GM12878 (cell line): ENCODE results near the gene TNFAIP1. TPM values are rescaled to one million over a fixed set of nuclear protein-coding genes. Genes with fewer than 3 reads are reported as not detected.

Experiments used
- ATAC-seq: fragments of 200-7000 bp; cut with Tn5 transposase; 3 replicates; pipeline ENCODE4 v1.9.1; 2020; ENCODE audit warnings: mild to moderate bottlenecking, moderate library complexity
- BruUV-seq: library from RNA; stranded (reverse); fragments of 400-500 nt; replicated peaks from 2 replicates; lab custom pipeline; 2021; lab: Mats Ljungman, UMichigan
- CTCF ChIA-PET: fragments of 300-600 bp; sonication (Branson Sonifier 250); formaldehyde crosslinking; extraction: SDS; loops from one replicate; lab custom pipeline; 2021; ENCODE audit warnings: inconsistent platforms; lab: Yijun Ruan, JAX
- POLR2A ChIA-PET: fragments of 350-600 bp; formaldehyde crosslinking; extraction: SDS; loops from one replicate; lab custom pipeline; 2021; ENCODE audit warnings: inconsistent platforms; lab: Charles Lee
- RAD21 ChIA-PET: fragments of 300-600 bp; sonication (Branson Sonifier 250); formaldehyde crosslinking; loops from one replicate; lab custom pipeline; 2023; ENCODE audit warnings: antibody characterized with exemption; ENCODE audit not compliant: unreplicated experiment; lab: Charles Lee
- SMC1A ChIA-PET: fragments of 300-600 bp; sonication (Branson Sonifier 250); formaldehyde crosslinking; loops from one replicate; lab custom pipeline; 2023; ENCODE audit not compliant: unreplicated experiment, uncharacterized antibody; lab: Charles Lee
- DNase-seq: peaks from one replicate; pipeline ENCODE4 v3.0.0-alpha.2; 2011; ENCODE audit warnings: low read depth, low spot score
- FAIRE-seq: peaks from 3 replicates; lab custom pipeline; 2011; peaks lifted over from hg19 to GRCh38; lab: Jason Lieb, UNC
- H2AFZ ChIP-seq: 2 replicates; pipeline ENCODE4 v1.6.0; 2011; ENCODE audit warnings: low read depth, low read length, control low read depth; ENCODE audit not compliant: control insufficient read depth
- H3K27ac ChIP-seq: 2 replicates; pipeline ENCODE4 v1.5.1; 2011; ENCODE audit warnings: control low read depth; ENCODE audit not compliant: control insufficient read depth, insufficient read depth
- H3K27me3 ChIP-seq, 2 experiments: replicated peaks in 1 of 2; 2 replicates each; pipeline versions ENCODE4 v1.6.0 to v1.6.1; 2011; ENCODE audit warnings: low read length in 1 of 2; ENCODE audit not compliant: control insufficient read depth in 2 of 2, insufficient read depth in 2 of 2
- H3K36me3 ChIP-seq, 2 experiments: 2 replicates each; pipeline ENCODE4 v1.5.1; 2011; ENCODE audit warnings: low read length in 1 of 2; ENCODE audit not compliant: control insufficient read depth in 2 of 2, insufficient read depth in 2 of 2
- H3K4me1 ChIP-seq: 2 replicates; pipeline ENCODE4 v1.6.1; 2011; ENCODE audit warnings: mild to moderate bottlenecking, low read length, moderate library complexity, mixed read lengths; ENCODE audit not compliant: control insufficient read depth, insufficient read depth
- H3K4me2 ChIP-seq: 2 replicates; pipeline ENCODE4 v1.6.0; 2011; ENCODE audit warnings: control low read depth; ENCODE audit not compliant: control insufficient read depth, insufficient read depth
- H3K4me3 ChIP-seq: fragments of 200-600 bp; sonication (generic); 2 replicates; pipeline ENCODE4 v1.5.1; 2016
- H3K79me2 ChIP-seq: 2 replicates; pipeline ENCODE4 v1.6.0; 2011; ENCODE audit warnings: low read length; ENCODE audit not compliant: control insufficient read depth, insufficient read depth
- H3K9ac ChIP-seq: 2 replicates; pipeline ENCODE4 v1.8.0; 2011; ENCODE audit warnings: low read length, control low read depth, mixed read lengths; ENCODE audit not compliant: control insufficient read depth, insufficient read depth
- H3K9me3 ChIP-seq: replicated peaks from 3 replicates; pipeline ENCODE4 v1.5.1; 2011; ENCODE audit warnings: mild to moderate bottlenecking, low read length; ENCODE audit not compliant: control insufficient read depth, insufficient read depth
- H4K20me1 ChIP-seq: 2 replicates; pipeline ENCODE4 v1.6.0; 2011; ENCODE audit not compliant: control insufficient read depth, insufficient read depth
- BACH1 ChIP-seq: fragments of 450-650 bp; IDR thresholded peaks from 2 replicates; pipeline ENCODE4 v1.6.1; 2017; ENCODE audit warnings: mild to moderate bottlenecking, borderline replicate concordance
- EGR1 ChIP-seq, 2 experiments: IDR thresholded peaks; 1 replicate in 1 of 2; 2 replicates in 1 of 2; pipeline ENCODE4 v1.6.1; 2011 to 2012; ENCODE audit warnings: low read depth in 2 of 2, low read length in 2 of 2, borderline replicate concordance in 1 of 2, mild to moderate bottlenecking in 1 of 2, moderate library complexity in 1 of 2
- EZH2 ChIP-seq: IDR thresholded peaks from 2 replicates; pipeline ENCODE4 v1.6.1; 2012; ENCODE audit warnings: low read depth, mild to moderate bottlenecking, control low read depth, inconsistent platforms, low read length, borderline replicate concordance; ENCODE audit not compliant: control insufficient read depth
- HCFC1 ChIP-seq: fragments of 150-350 bp; IDR thresholded peaks from 2 replicates; pipeline ENCODE4 v1.6.1; 2014; ENCODE audit warnings: low read length
- HSF1 ChIP-seq: fragments of 150-350 bp; IDR thresholded peaks from 2 replicates; pipeline ENCODE4 v1.6.1; 2014; ENCODE audit warnings: mild to moderate bottlenecking, low read depth, low read length
- NFYA ChIP-seq: IDR thresholded peaks from 2 replicates; pipeline ENCODE4 v1.6.1; 2011; ENCODE audit warnings: low read depth, mild to moderate bottlenecking, low read length, improper control_type of control experiment, borderline replicate concordance
- USF2 ChIP-seq: IDR thresholded peaks from 2 replicates; pipeline ENCODE4 v1.6.1; 2011; ENCODE audit warnings: low read depth, low read length, improper control_type of control experiment, borderline replicate concordance
- WGBS: methylation state at CpG from one replicate; pipeline ENCODE4 v1.1.6; 2016; ENCODE audit warnings: low lambda C conversion rate; ENCODE audit not compliant: insufficient replicate concordance, insufficient coverage; ENCODE audit errors: missing lambda C conversion rate; 5-methylcytosine and 5-hydroxymethylcytosine counted together
- in situ Hi-C: fragments of 300-500 bp; cut with MboI; formaldehyde crosslinking; loops from 9 replicates; pipeline ENCODE4 v1.14.3; 2018; ENCODE audit warnings: mixed read lengths
- intact Hi-C: fragments of 100-400 bp; cut with micrococcal nuclease; formaldehyde crosslinking; loops from one replicate; pipeline ENCODE4 v1.14.2; 2022; ENCODE audit not compliant: unreplicated experiment
- polyA plus RNA-seq, 11 experiments: library from polyadenylated mRNA; depleted of rRNA in 4 of 11; unstranded in 6 of 11; stranded (reverse) in 5 of 11; fragments of >200 nt; fragmentation: Nextera tagmentation in 4 of 11; fragmentation: Illumina TruSeq in 1 of 11; extraction: Ambion mirVana in 4 of 11; extraction: Trizol in 1 of 11; gene quantifications; 1 replicate in 1 of 11; 2 replicates in 10 of 11; pipeline versions ENCODE4 v1.2.1 to v1.2.3, GENCODE V29; 2011 to 2016; ENCODE audit warnings: inconsistent platforms in 2 of 11, missing spikeins in 2 of 11, low read depth in 1 of 11
- total RNA-seq, 4 experiments: library from RNA; depleted of rRNA in 3 of 4; stranded (reverse); fragments of >200 nt in 3 of 4; fragmentation: Illumina TruSeq in 1 of 4; extraction: Trizol in 1 of 4; gene quantifications; 2 replicates each; pipeline versions ENCODE4 v1.2.1 to v1.2.3, GENCODE V29; 2013 to 2021

The TNFAIP1 gene
- total and polyA plus RNA-seq, 10 of the 15 experiments (the other 5 are each of a cell fraction or from before 2014, with no cell fraction given): 1.8 to 16.9 (median 11.7) TPM

- intact Hi-C loops: no loop called here
- DNase-seq: no peak
- peaks cover 0 to 15% of the 10 kb centered on the region in 2 experiments; a peak in 2 of 4 replicates for H3K36me3 ChIP-seq
- TF ChIP-seq EZH2 (no peak), HSF1 (no peak), EGR1 (IDR thresholded peaks at IDR 0.05; ENCODE audit: borderline replicate concordance in 1 of 2, low read depth in 2 of 2, low read length in 2 of 2) (no peak), USF2 (no peak), HCFC1 (no peak), BACH1 (no peak), NFYA (no peak)
- ChIA-PET CTCF (interaction anchor here (1.7 kb wide), 1 partner anchor 26 kb away, joined by 5 read pairs; no protein-coding TSS in a partner anchor), POLR2A (no interaction called here), RAD21 (no interaction called here), SMC1A (interaction anchor here (1.3 to 1.4 kb wide), 2 partner anchors 8 to 18 kb away, joined by 3 read pairs; no protein-coding TSS in a partner anchor)
- in situ Hi-C loops: no loop called here
- no peak overlapping the region for H3K4me2 ChIP-seq
- no peaks in the 10 kb centered on the region for H3K27me3 ChIP-seq
- ATAC-seq: no peak
- 93% methylated on average over 2 of the region's 2 CpGs for WGBS
- no peak overlapping the region for H2AFZ ChIP-seq
- H3K27ac ChIP-seq: no peak overlapping the region
- H3K4me1 ChIP-seq: no peaks in the 10 kb centered on the region
- no peak for FAIRE-seq
- no peaks in the 10 kb centered on the region for H3K9me3 ChIP-seq
- H4K20me1 ChIP-seq: no peaks in the 10 kb centered on the region
- no peak overlapping the region for H3K9ac ChIP-seq
- H3K4me3 ChIP-seq: no peak overlapping the region
- BruUV-seq: no TSS peak
- H3K79me2 ChIP-seq: no peaks in the 10 kb centered on the region
Measured at GRCh38 chr17:28390563-28390962, 55.0 kb downstream of the TNFAIP1 start.
